Ovary (tissue), 10 donors: Measurements from ENCODE around the gene CCNG1. TPM values are rescaled to one million over a fixed set of nuclear protein-coding genes. Genes with fewer than 3 reads are reported as not detected.
"Not testable (repeated sequence)": the region's sequence is repeated elsewhere in the genome, so short reads cannot be mapped to it uniquely, and the experiment has no call there.

ENCODE experiments used
- DNase-seq, 5 donors: peaks; one replicate each; pipeline ENCODE4 v3.0.0-alpha.2; 2019 to 2020
- H3K27ac ChIP-seq, 2 donors: fragments of 200-600 bp; one replicate each; pipeline versions ENCODE4 v1.5.1 to v1.8.0; 2019 to 2022
- H3K27me3 ChIP-seq: fragments of 200-600 bp; one replicate; pipeline ENCODE4 v1.8.0; 2022
- H3K36me3 ChIP-seq: fragments of 200-600 bp; sonication (generic); one replicate; pipeline ENCODE4 v1.5.1; 2019
- H3K4me1 ChIP-seq: one replicate; pipeline ENCODE4 v1.8.1; 2013; ENCODE audit warnings: mild to moderate bottlenecking, moderate library complexity; ENCODE audit not compliant: insufficient read depth
- H3K4me3 ChIP-seq: fragments of 200-600 bp; sonication (generic); one replicate; pipeline ENCODE4 v1.5.1; 2017
- H3K9me3 ChIP-seq, 2 donors: fragments of 200-600 bp in 1 of 2; sonication (generic) in 1 of 2; one replicate each; pipeline versions ENCODE4 v1.5.1 to v1.8.1; 2013 to 2019; ENCODE audit warnings: mild to moderate bottlenecking in 1 of 2, moderate library complexity in 1 of 2
- EP300 ChIP-seq: sonication (generic); formaldehyde crosslinking; IDR thresholded peaks from one replicate; pipeline ENCODE4 v1.6.1; 2017; ENCODE audit warnings: antibody characterized with exemption
- POLR2A ChIP-seq: fragments of 450-650 bp; IDR thresholded peaks from one replicate; pipeline ENCODE4 v1.6.1; 2017; ENCODE audit warnings: antibody characterized with exemption, mild to moderate bottlenecking, moderate library complexity
- WGBS, 3 donors: extraction: QIAGEN DNeasy Blood & Tissue Kit in 1 of 3; methylation state at CpG; one replicate each; pipeline versions ENCODE4 v1.1.5 to v1.1.7; 2013 to 2017; 5-methylcytosine and 5-hydroxymethylcytosine counted together
- intact Hi-C, 4 donors: fragments of 100-400 bp; cut with DNase I; formaldehyde crosslinking; loops; one replicate each; pipeline versions ENCODE4 v1.11.0 to v1.15.1; 2022 to 2023
- long read RNA-seq, 3 donors: library from polyadenylated mRNA in 2 of 3; unstranded in 2 of 3; transcript quantifications; one replicate each; pipeline ENCODE4 v2.0.0 and lab custom pipeline, GENCODE V29; 2021 to 2026
- polyA plus RNA-seq, 2 donors: library from polyadenylated mRNA; stranded (reverse); fragments of 200-250 nt in 1 of 2; fragments of 350-450 nt in 1 of 2; fragmentation: Illumina TruSeq in 1 of 2; extraction: RNeasy Lipid Tissue Mini Kit (QIAGEN cat#74804) in 1 of 2; gene quantifications; one replicate each; pipeline ENCODE4 v1.2.3, GENCODE V29; 2013 to 2014
- total RNA-seq, 7 donors: library from RNA; depleted of rRNA in 2 of 7; stranded (reverse); fragments of >200 nt in 2 of 7; fragmentation: NEBNext Ultra II Directional in 3 of 7; extraction: Animal tissue kit (Norgen Biotek cat#: 25700) in 3 of 7; gene quantifications; one replicate each; pipeline versions ENCODE4 v1.1.0 to v1.2.4, GENCODE V29; 2016 to 2023
- TF ChIP-seq, protein P1 (sequence below), 3 donors: fragments of 450-650 bp in 2 of 3; fragments of 200-600 bp in 1 of 3; IDR thresholded peaks; one replicate each; pipeline versions ENCODE4 v1.5.1 to v1.8.0; 2016 to 2022; ENCODE audit warnings: antibody characterized with exemption in 3 of 3, mild to moderate bottlenecking in 1 of 3
- donor health status: DM: no; HTN: no; CAD: no; lungs with moderate emphysema.
- donor health status: DM: no; HTN: no; CAD: no.
- donor health status: Bipolar disorder and iron deficiency.
- donor health status: DM: yes; HTN: yes; CAD: no.
- donor health status: DM: no; HTN: no; CAD: no.
- donor health status: DM: yes; HTN: yes; CAD: no.

CCNG1 gene
- 100 to 1,000 TPM; 155 to 250 (median 211) TPM for total RNA-seq
- 100 to 1,000 TPM; 158 to 168 TPM for polyA plus RNA-seq
- long read RNA-seq, donor 1, transcript CCNG1-201 (7 exons, 2,458 nt), result major isoform, 736 of 1,217 reads
- long read RNA-seq, donor 1, transcript CCNG1-202 (8 exons, 2,366 nt), result minor isoform, 343 of 1,217 reads
- long read RNA-seq, donor 1, transcript CCNG1-211 (6 exons, 919 nt), result minor isoform, 13 of 1,217 reads
- long read RNA-seq, donor 1, partial matches to known transcripts, result 40 of 1,217 reads
- long read RNA-seq, donor 1, other reads (novel, unspliced or antisense), result 85 of 1,217 reads
- long read RNA-seq, donor 2, transcript CCNG1-201 (7 exons, 2,458 nt), result major isoform, 24 of 25 reads
- long read RNA-seq, donor 2, partial matches to known transcripts, result 0 of 25 reads
- long read RNA-seq, donor 2, other reads (novel, unspliced or antisense), result 0 of 25 reads
- long read RNA-seq, donor 3, transcript CCNG1-202 (8 exons, 2,366 nt), result minor isoform, 157 of 447 reads
- long read RNA-seq, donor 3, transcript CCNG1-201 (7 exons, 2,458 nt), result major isoform, 250 of 447 reads
- long read RNA-seq, donor 3, partial matches to known transcripts, result 15 of 447 reads
- long read RNA-seq, donor 3, other reads (novel, unspliced or antisense), result 22 of 447 reads

DNA sequence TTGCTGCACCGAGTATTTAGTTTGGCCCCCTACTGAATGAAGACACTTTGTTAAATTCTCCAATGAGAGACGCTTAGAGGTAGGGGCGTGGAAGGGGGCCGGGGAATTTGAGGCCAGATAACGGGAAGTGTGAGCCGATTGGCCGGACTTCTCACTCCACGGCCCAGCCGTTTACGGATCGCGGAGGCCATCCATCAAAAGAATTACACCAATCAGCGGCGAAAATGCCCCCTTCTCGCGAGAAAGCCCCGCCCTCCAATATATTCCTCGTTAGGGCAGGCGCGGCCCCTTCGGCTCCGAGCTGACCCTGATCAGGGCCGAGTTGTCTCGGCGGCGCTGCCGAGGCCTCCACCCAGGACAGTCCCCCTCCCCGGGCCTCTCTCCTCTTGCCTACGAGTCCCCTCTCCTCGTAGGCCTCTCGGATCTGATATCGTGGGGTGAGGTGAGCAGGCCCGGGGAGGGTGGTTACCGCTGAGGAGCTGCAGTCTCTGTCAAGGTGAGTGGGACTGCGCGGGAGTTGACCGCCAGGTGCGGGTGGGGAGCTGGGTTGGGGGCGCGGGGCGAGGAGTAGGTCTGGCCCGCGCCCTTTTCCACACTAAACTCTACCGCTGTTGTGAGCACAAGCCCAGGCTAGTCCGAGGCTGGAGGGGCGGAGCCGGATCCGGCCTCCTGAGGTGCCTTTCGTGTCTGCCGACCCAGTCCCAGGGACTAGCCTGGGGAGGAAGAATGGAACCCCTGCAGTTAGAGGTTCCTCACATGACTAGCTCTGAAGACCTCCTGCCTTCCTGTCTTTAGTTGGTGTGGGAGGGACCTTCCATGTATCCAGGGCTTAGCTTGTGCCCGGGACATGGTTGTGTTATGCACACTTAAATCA, at the start of gene CCNG1:
CCNG1 (plus strand) TSS at position 287 of the 874 bp plus-strand sequence. CDS start 1,662 bp downstream, outside the sequence.
- H3K27ac ChIP-seq, result peak within 1 kb of the TSS; percentile 25 to 88
- peaks cover 9% of the 10 kb centered on the region for H3K4me1 ChIP-seq
- WGBS, 3 donors, result 0 to 1% (median 1%) methylated on average over 39 to 51 of the region's 51 CpGs
- intact Hi-C loops, result loop anchor here in 1 of 4 donors (10.0 kb wide), 1 partner anchor 67 kb away; the partner anchor contains the start of gene MAT2B
- no peaks in the 10 kb centered on the region for H3K9me3 ChIP-seq
- H3K4me3 ChIP-seq, result peak within 1 kb of the TSS; percentile 95
- peak; percentile 29 for TF ChIP-seq POLR2A
- TF ChIP-seq, protein P1, sequence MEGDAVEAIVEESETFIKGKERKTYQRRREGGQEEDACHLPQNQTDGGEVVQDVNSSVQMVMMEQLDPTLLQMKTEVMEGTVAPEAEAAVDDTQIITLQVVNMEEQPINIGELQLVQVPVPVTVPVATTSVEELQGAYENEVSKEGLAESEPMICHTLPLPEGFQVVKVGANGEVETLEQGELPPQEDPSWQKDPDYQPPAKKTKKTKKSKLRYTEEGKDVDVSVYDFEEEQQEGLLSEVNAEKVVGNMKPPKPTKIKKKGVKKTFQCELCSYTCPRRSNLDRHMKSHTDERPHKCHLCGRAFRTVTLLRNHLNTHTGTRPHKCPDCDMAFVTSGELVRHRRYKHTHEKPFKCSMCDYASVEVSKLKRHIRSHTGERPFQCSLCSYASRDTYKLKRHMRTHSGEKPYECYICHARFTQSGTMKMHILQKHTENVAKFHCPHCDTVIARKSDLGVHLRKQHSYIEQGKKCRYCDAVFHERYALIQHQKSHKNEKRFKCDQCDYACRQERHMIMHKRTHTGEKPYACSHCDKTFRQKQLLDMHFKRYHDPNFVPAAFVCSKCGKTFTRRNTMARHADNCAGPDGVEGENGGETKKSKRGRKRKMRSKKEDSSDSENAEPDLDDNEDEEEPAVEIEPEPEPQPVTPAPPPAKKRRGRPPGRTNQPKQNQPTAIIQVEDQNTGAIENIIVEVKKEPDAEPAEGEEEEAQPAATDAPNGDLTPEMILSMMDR (IDR thresholded peaks at IDR 0.05), result no peak
- H3K36me3 ChIP-seq, result no peaks in the 10 kb centered on the region
- peak; percentile 92 to 95 (median 93) for DNase-seq
- no peaks in the 10 kb centered on the region for H3K27me3 ChIP-seq

DNA sequence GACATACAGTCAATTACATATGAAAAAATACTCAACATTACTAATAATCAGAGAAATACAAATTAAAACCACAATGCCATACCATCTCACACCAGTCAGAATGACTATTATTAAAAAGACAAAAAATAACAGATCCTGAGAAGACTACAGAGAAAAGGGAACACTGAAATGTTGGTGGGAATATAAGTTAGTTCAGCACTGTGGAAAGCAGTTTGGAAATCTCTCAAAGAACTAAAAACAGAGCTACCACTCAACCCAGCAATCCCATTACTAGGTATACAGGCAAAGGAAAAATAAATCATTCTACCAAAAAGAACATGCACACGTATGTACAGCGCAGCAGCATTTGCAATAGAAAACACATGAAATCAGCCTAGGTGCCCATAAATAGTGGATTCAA, 41.6 kb upstream of the CCNG1 start:
- Histone ChIP-seq H3K27ac (no peak overlapping the region), H3K36me3 (no peaks in the 10 kb centered on the region), H3K9me3 (no peaks in the 10 kb centered on the region), H3K4me3 (no peak overlapping the region), H3K27me3 (no peaks in the 10 kb centered on the region), H3K4me1 (no peaks in the 10 kb centered on the region)
- DNase-seq, result no peak
- no peak for TF ChIP-seq EP300
- TF ChIP-seq, protein P1 (IDR thresholded peaks at IDR 0.05), result no peak
- 90 to 99% (median 93%) methylated on average over 2 of the region's 2 CpGs for WGBS, 3 donors
- intact Hi-C loops, result no loop called here

GRCh38 chr5:163396818-163397340, 40.5 kb upstream of the CCNG1 start:
- DNase-seq, H3K27me3 ChIP-seq: not testable (repeated sequence)

DNA sequence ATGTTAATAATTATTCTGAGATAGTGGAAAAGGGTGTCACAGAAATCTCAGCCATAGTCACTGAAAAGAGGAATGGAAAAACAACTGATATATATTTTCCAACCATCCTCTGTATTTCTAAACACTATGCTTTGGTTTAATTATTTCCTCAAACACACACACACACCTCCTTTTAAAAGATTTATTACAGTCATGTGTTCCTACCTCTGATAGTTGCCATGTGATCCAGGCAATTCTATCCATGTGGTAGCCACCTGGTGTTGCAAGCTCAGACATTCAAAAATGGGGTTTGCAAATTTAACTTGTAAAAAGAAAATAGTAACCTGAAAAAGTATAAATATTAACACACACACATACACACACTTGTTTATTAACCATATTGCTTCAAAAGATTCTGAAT, 40.0 kb upstream of the CCNG1 start:
- no peak overlapping the region for H3K4me3 ChIP-seq
- no peak for TF ChIP-seq POLR2A
- TF ChIP-seq EP300, result no peak
- TF ChIP-seq, protein P1 (IDR thresholded peaks at IDR 0.05), result no peak
- H3K27me3 ChIP-seq, result no peaks in the 10 kb centered on the region
- H3K9me3 ChIP-seq, result no peaks in the 10 kb centered on the region
- no peaks in the 10 kb centered on the region for H3K4me1 ChIP-seq
- H3K36me3 ChIP-seq, result no peaks in the 10 kb centered on the region
- no peak for DNase-seq
- H3K27ac ChIP-seq, result no peak overlapping the region
- intact Hi-C loops, result no loop called here

More at GRCh38 chr5:163396818-163397340, 40.5 kb upstream of the CCNG1 start:
- intact Hi-C loops, H3K4me1 ChIP-seq, H3K9me3 ChIP-seq, H3K4me3 ChIP-seq, H3K36me3 ChIP-seq, H3K27ac ChIP-seq: not testable (repeated sequence)
- WGBS, 3 donors, result 83 to 86% (median 84%) methylated on average over 9 of the region's 9 CpGs
